ENCODE results near the gene XXYLT1.

Gene XXYLT1

GRCh38 chr3:195126056-195126605, 144.8 kb downstream of the XXYLT1 start:
- peaks cover 5% of the 10 kb centered on the region for H3K4me1 ChIP-seq (ENCODE audit: low read depth, poor library complexity, severe bottlenecking)
- no peaks in the 10 kb centered on the region for H3K27me3 ChIP-seq (ENCODE audit: insufficient read depth, low read depth)
- no peak overlapping the region for H3K27ac ChIP-seq
- H3K36me3 ChIP-seq (ENCODE audit: insufficient read depth), result no peaks in the 10 kb centered on the region
- H3K4me2 ChIP-seq, result no peak overlapping the region
- no peak overlapping the region for H3K9ac ChIP-seq
- no peaks in the 10 kb centered on the region for H3K79me2 ChIP-seq (ENCODE audit: insufficient read depth, low read depth)
- H3K4me3 ChIP-seq (IDR thresholded peaks at IDR 0.05; ENCODE audit: insufficient read depth, low read depth, low read length), result no peak overlapping the region
- no peak for TF ChIP-seq CTCF (conservative IDR thresholded peaks at IDR 0.05; ENCODE audit: low read depth, low read length)
- no peak overlapping the region for H2AFZ ChIP-seq (ENCODE audit: low read depth)
- no peaks in the 10 kb centered on the region for H4K20me1 ChIP-seq (ENCODE audit: insufficient read depth)

- Histone ChIP-seq H2AFZ (ENCODE audit: low read depth) (no peak overlapping the region), H3K4me3 (IDR thresholded peaks at IDR 0.05; ENCODE audit: insufficient read depth, low read depth, low read length) (no peak overlapping the region), H3K36me3 (ENCODE audit: insufficient read depth) (no peaks in the 10 kb centered on the region), H3K27me3 (ENCODE audit: insufficient read depth, low read depth) (no peaks in the 10 kb centered on the region), H3K4me1 (ENCODE audit: low read depth, poor library complexity, severe bottlenecking) (peaks cover 5% of the 10 kb centered on the region), H3K79me2 (ENCODE audit: insufficient read depth, low read depth) (no peaks in the 10 kb centered on the region), H3K9ac (no peak overlapping the region), H3K27ac (no peak overlapping the region), H3K4me2 (no peak overlapping the region), H4K20me1 (ENCODE audit: insufficient read depth) (no peaks in the 10 kb centered on the region)
- no peak for TF ChIP-seq CTCF (conservative IDR thresholded peaks at IDR 0.05; ENCODE audit: low read depth, low read length)
Measured at GRCh38 chr3:195125646-195126045, 145.3 kb downstream of the XXYLT1 start.

GRCh38 chr3:195124378-195124992, 146.5 kb downstream of the XXYLT1 start:
- H3K27me3 ChIP-seq (ENCODE audit: insufficient read depth, low read depth), result no peaks in the 10 kb centered on the region
- no peaks in the 10 kb centered on the region for H3K36me3 ChIP-seq (ENCODE audit: insufficient read depth)
- H4K20me1 ChIP-seq (ENCODE audit: insufficient read depth), result no peaks in the 10 kb centered on the region
- H3K9ac ChIP-seq, result no peak overlapping the region
- H3K4me1 ChIP-seq (ENCODE audit: low read depth, poor library complexity, severe bottlenecking), result peaks cover 5% of the 10 kb centered on the region
- no peak overlapping the region for H3K4me3 ChIP-seq (IDR thresholded peaks at IDR 0.05; ENCODE audit: insufficient read depth, low read depth, low read length)
- no peak overlapping the region for H2AFZ ChIP-seq (ENCODE audit: low read depth)
- no peak overlapping the region for H3K4me2 ChIP-seq
- no peaks in the 10 kb centered on the region for H3K79me2 ChIP-seq (ENCODE audit: insufficient read depth, low read depth)
- H3K27ac ChIP-seq, result no peak overlapping the region
- TF ChIP-seq CTCF (conservative IDR thresholded peaks at IDR 0.05; ENCODE audit: low read depth, low read length), result no peak

GRCh38 chr3:195123281-195123691, 147.7 kb downstream of the XXYLT1 start:
- Histone ChIP-seq H3K27ac (no peak overlapping the region), H3K4me1 (ENCODE audit: low read depth, poor library complexity, severe bottlenecking) (no peaks in the 10 kb centered on the region), H3K36me3 (ENCODE audit: insufficient read depth) (no peaks in the 10 kb centered on the region), H3K27me3 (ENCODE audit: insufficient read depth, low read depth) (no peaks in the 10 kb centered on the region), H3K9ac (no peak overlapping the region), H3K4me2 (no peak overlapping the region), H2AFZ (ENCODE audit: low read depth) (no peak overlapping the region), H4K20me1 (ENCODE audit: insufficient read depth) (no peaks in the 10 kb centered on the region), H3K79me2 (ENCODE audit: insufficient read depth, low read depth) (no peaks in the 10 kb centered on the region), H3K4me3 (IDR thresholded peaks at IDR 0.05; ENCODE audit: insufficient read depth, low read depth, low read length) (no peak overlapping the region)
- no peak for TF ChIP-seq CTCF (conservative IDR thresholded peaks at IDR 0.05; ENCODE audit: low read depth, low read length)
